HG02970 (cell line): ENCODE data around the gene PAM16.

Source experiments
- ATAC-seq: cut with Tn5 transposase; IDR thresholded peaks from one replicate; pipeline ENCODE4 v1.9.1; 2021; ENCODE audit warnings: mild to moderate bottlenecking, moderate library complexity, moderate number of reproducible peaks; ENCODE audit not compliant: unreplicated experiment, low FRiP score

The PAM16 gene

DNA sequence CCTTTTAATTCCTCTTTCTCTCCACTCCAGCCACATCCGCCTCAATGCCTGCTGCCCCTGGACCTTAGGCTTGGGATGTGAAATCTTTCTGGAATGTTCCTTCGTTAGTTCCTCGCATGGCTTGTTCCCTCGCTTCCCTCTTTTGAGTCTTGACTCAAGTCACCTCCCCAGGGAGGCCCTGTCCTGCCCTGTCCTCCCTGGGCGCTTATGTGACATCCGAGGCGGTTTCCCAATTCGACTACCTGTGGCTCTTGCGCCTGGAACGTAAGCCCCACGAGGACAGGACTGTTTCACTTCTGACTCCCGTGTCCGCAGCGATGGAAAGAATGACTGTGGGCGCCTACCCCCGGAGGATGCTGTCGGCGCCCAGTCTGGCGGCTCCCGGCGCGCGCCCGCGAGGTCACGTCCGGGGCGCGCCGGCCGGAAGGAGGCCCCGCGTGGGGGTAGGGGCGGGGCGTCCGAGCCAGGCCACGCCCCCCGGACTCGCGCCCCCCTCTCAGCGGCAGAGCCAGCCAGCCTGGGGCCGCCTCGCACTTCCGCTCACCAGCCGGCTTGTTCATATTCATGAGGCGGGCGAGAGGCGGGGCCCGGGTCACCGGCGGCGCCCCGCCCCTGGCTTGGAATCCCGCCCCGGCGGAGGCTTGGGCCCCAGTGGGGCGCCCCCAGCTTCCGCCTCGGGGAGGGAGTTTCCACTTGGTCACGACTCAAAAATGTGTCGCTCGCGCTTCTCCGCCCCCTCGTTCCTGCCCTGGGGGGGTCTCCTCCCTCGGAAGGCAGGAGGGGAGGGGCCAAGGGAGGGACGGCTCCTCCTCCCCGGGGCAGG lies 43.7 kb downstream of the PAM16 start:
- peak; percentile 92 for ATAC-seq

DNA sequence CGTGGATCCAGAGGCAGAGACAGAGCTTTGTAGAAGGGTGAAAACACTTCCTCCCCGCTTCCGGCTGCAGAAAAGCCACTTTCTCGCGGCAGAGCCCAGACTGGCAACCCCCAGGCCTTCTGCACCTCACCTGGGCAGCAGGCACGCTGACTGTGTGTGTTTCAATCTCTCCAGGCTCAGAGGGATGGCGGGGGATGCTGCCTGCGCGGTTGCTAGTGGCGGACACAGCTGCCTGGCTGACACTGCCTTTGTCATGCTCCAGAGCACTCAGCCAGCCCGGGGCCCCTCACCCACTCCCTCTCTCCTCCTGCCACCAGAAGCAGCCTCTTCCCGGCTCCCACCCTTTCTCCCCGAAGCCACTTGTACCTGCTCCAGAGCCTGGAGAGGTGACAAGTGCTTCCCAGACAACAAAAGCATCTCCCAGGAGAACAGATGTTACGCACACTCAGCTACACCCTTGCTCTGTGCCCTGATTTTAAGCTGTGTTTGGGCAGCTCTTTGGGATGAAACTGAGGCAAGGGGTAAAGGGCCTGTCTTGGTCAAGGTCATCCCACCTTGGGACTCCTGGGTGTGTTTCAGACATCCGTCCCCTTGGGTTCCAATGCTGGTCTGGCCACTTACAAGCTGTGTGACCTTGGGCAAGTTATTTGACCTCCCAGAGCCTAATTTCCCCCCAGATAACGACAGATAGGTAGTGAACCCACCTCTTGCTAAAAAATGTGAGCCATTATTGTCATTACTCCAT lies 44.5 kb downstream of the PAM16 start:
- no peak for ATAC-seq

- ATAC-seq: no peak
These were observed 47.1 kb downstream of the PAM16 start for GRCh38 chr16:4303973-4304372.

GRCh38 chr16:4301968-4302367 lies 49.2 kb downstream of the PAM16 start:
- no peak for ATAC-seq

GRCh38 chr16:4301177-4301576 lies 49.9 kb downstream of the PAM16 start:
- no peak for ATAC-seq

GRCh38 chr16:4298761-4299522 lies 52.2 kb downstream of the PAM16 start:
- ATAC-seq: no peak

GRCh38 chr16:4297480-4297879 lies 53.6 kb downstream of the PAM16 start:
- ATAC-seq: no peak

DNA sequence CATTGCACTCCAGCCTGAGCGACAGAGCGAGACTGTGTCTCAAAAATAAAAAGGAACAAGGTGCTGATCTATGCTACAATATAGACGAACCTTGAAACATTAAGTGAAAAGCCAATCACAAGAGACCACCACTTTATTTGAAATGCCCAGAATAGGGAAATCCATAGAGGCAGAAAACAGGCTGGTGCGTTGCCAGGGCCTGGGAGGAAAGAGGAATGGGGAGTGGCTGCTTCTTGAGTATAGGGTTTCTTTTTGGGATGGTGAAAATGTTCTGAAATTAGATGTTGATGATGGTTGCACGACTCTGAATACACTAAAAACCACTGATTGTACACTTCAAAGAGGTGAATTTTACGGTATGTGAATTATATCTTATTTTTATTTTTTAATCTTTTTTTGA lies 55.5 kb downstream of the PAM16 start:
- no peak for ATAC-seq

DNA sequence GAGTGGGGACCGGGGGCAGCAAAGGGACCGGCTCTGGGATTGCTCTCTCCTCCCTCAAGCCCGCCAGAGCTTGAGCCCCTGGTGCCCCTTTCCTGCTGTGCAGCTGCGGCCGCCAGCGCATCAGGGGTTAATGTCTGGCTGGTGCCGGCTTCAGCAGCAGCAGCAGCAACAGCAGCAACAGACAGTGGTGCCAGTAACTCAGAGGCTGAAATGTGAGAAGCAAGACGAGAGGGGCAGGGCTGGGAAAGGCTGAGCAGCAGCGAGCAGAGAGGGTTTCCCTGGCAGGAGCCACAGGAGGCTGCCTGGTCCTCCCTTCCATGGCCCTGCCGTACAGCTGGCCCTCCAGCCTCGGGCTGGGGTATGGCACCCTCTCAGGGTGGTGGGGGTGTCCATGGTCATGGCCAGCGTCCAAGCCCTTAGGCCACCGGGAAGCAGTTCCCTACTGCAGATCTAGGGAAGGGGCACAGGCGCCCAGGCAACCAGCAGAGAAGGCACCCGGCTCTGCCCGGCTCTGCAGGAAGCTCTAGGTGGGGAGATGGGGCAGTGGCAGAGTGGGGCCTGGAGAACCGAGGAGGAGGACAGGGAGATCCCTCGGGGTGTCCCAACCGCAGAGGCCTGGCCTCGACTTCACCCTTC lies 57.2 kb downstream of the PAM16 start:
- no peak for ATAC-seq

DNA sequence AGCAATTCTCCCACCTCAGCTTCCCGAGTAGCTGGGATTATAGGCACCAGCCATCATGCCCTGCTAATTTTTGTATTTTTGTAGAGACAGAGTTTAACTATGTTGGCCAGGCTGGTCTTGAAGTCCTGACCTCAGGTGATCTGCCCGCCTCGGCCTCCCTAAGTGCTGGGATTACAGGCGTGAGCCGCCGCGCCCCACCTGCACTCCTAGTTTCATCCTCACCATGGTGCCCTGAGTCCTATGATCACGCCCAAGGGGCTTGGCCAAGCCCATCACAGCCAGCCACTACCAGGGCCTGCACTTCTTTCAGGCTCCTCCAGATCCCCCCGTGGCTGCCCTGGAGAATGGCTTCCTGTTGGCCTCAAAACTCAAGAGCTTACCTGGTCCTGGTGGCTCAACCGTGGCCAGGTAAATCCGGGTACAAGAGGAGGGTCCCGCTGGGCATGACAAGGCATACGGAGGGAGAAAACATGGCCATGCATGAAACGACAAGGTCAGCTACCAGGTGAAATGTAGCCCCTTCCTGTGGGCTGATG lies 57.9 kb downstream of the PAM16 start:
- no peak for ATAC-seq

GRCh38 chr16:4291699-4292098 lies 59.4 kb downstream of the PAM16 start:
- ATAC-seq: no peak
